Measurements from ENCODE around the gene TANGO6. TPM values are rescaled to one million over a fixed set of nuclear protein-coding genes. Genes with fewer than 3 reads are reported as not detected.
"Not testable (repeated sequence)": the region's sequence is repeated elsewhere in the genome, so short reads cannot be mapped to it uniquely, and the experiment has no call there.

The TANGO6 gene
- total and polyA plus RNA-seq, 2 of the 8 experiments (the other 6 are each of a cell fraction or from before 2014, with no cell fraction given), result 5.0 to 19.5 TPM

GRCh38 chr16:69124406-69124805 lies 281.1 kb downstream of the TANGO6 start:
- not testable (repeated sequence) for H3K4me2 ChIP-seq (ENCODE audit: insufficient read depth in 1 of 2, low read depth in 2 of 2, low read length in 2 of 2); H3K18ac ChIP-seq (ENCODE audit: extremely low read depth, low read length); H3K27me3 ChIP-seq (replicated peaks in 1 of 4; ENCODE audit: control insufficient read depth in 3 of 4, extremely low read depth in 1 of 4, insufficient read depth in 3 of 4, low read length in 3 of 4); H3K14ac ChIP-seq (ENCODE audit: insufficient read length); H3K4me3 ChIP-seq (ENCODE audit: extremely low read depth in 1 of 4, insufficient read depth in 2 of 4, low read depth in 3 of 4, low read length in 4 of 4); H4K91ac ChIP-seq (replicated peaks; ENCODE audit: insufficient read length, low read length); H3K56ac ChIP-seq (replicated peaks; ENCODE audit: insufficient read length, low read depth, low read length); H2AFZ ChIP-seq (ENCODE audit: low read length); H2BK12ac ChIP-seq (ENCODE audit: low read depth, low read length); H3K79me1 ChIP-seq (ENCODE audit: low read depth, low read length); H3K23me2 ChIP-seq (ENCODE audit: low read depth, low read length); H3K4ac ChIP-seq (replicated peaks; ENCODE audit: insufficient read length, low read depth, low read length); H3K9me3 ChIP-seq (ENCODE audit: insufficient read depth in 2 of 2, low read depth in 1 of 2, low read length in 1 of 2); H4K20me1 ChIP-seq (replicated peaks in 1 of 2; ENCODE audit: control insufficient read depth in 1 of 2, insufficient read depth in 2 of 2, low read length in 2 of 2); H2AK5ac ChIP-seq (ENCODE audit: low read depth, low read length); H2BK120ac ChIP-seq (replicated peaks; ENCODE audit: low read depth, low read length); H4K8ac ChIP-seq (ENCODE audit: extremely low read depth, insufficient read depth, low read length); FAIRE-seq; H3K9ac ChIP-seq (replicated peaks in 1 of 4; ENCODE audit: extremely low read depth in 1 of 4, low read depth in 3 of 4, low read length in 3 of 4); H3K4me1 ChIP-seq (replicated peaks in 1 of 4; ENCODE audit: control insufficient read depth in 3 of 4, insufficient read depth in 4 of 4, low read length in 3 of 4); H3K23ac ChIP-seq (ENCODE audit: insufficient read length); H4K5ac ChIP-seq (ENCODE audit: insufficient read length, low read depth, low read length); DNase-seq (ENCODE audit: low read depth in 1 of 2, low spot score in 2 of 2); H3K27ac ChIP-seq (ENCODE audit: low read depth, low read length); H2BK20ac ChIP-seq (ENCODE audit: low read length); H2BK5ac ChIP-seq (ENCODE audit: low read depth, low read length); H2BK15ac ChIP-seq (ENCODE audit: low read length)
- Histone ChIP-seq H3K79me2 (ENCODE audit: control insufficient read depth in 1 of 2, insufficient read depth in 2 of 2, low read length in 2 of 2) (peaks cover 0 to 37% of the 10 kb centered on the region in 2 experiments; a peak in 2 of 4 replicates), H3K36me3 (ENCODE audit: control insufficient read depth in 2 of 4, insufficient read depth in 4 of 4, low read length in 3 of 4) (peaks cover 0 to 23% (median 10%) of the 10 kb centered on the region in 4 experiments; a peak in 6 of 8 replicates)
- 93% methylated on average over 8 of the region's 8 CpGs; no CpG with 5 or more reads in 1 of the 2 experiments for WGBS, 2 experiments (ENCODE audit: extremely low coverage in 1 of 2, insufficient coverage in 1 of 2, insufficient read length in 1 of 2, insufficient replicate concordance in 2 of 2, low coverage in 1 of 2, low lambda C conversion rate in 2 of 2, missing lambda C conversion rate in 1 of 2)
- ChIA-PET POLR2A (ENCODE audit: partially characterized antibody) (interaction anchor here (0.7 to 3.4 kb wide), 9 partner anchors 8 to 277 kb away, joined by 3 to 14 read pairs (median 3); partner anchors contain the start of genes CHTF8 and UTP4), CTCF (ENCODE audit: partially characterized antibody) (interaction anchor here (0.6 to 12.3 kb wide), 49 partner anchors 9 to 1627 kb away, joined by 3 to 174 read pairs (median 4); partner anchors contain the start of genes CHTF8, NIP7 and UTP4)

- not testable (repeated sequence) for H2BK5ac ChIP-seq (ENCODE audit: low read depth, low read length); H3K9ac ChIP-seq (replicated peaks in 1 of 4; ENCODE audit: extremely low read depth in 1 of 4, low read depth in 3 of 4, low read length in 3 of 4); H3K4ac ChIP-seq (replicated peaks; ENCODE audit: insufficient read length, low read depth, low read length); H3K4me2 ChIP-seq (ENCODE audit: insufficient read depth in 1 of 2, low read depth in 2 of 2, low read length in 2 of 2); H3K9me3 ChIP-seq (ENCODE audit: insufficient read depth in 2 of 2, low read depth in 1 of 2, low read length in 1 of 2); H4K91ac ChIP-seq (replicated peaks; ENCODE audit: insufficient read length, low read length); H3K79me1 ChIP-seq (ENCODE audit: low read depth, low read length); H3K23me2 ChIP-seq (ENCODE audit: low read depth, low read length); H2BK12ac ChIP-seq (ENCODE audit: low read depth, low read length); H3K27me3 ChIP-seq (replicated peaks in 1 of 4; ENCODE audit: control insufficient read depth in 3 of 4, extremely low read depth in 1 of 4, insufficient read depth in 3 of 4, low read length in 3 of 4); DNase-seq (ENCODE audit: low read depth in 1 of 2, low spot score in 2 of 2); H3K4me1 ChIP-seq (replicated peaks in 1 of 4; ENCODE audit: control insufficient read depth in 3 of 4, insufficient read depth in 4 of 4, low read length in 3 of 4); H3K4me3 ChIP-seq (ENCODE audit: extremely low read depth in 1 of 4, insufficient read depth in 2 of 4, low read depth in 3 of 4, low read length in 4 of 4); H3K56ac ChIP-seq (replicated peaks; ENCODE audit: insufficient read length, low read depth, low read length); H4K20me1 ChIP-seq (replicated peaks in 1 of 2; ENCODE audit: control insufficient read depth in 1 of 2, insufficient read depth in 2 of 2, low read length in 2 of 2); H2BK15ac ChIP-seq (ENCODE audit: low read length); H3K14ac ChIP-seq (ENCODE audit: insufficient read length); H4K8ac ChIP-seq (ENCODE audit: extremely low read depth, insufficient read depth, low read length); FAIRE-seq; H3K27ac ChIP-seq (ENCODE audit: low read depth, low read length); H2AK5ac ChIP-seq (ENCODE audit: low read depth, low read length); H3K23ac ChIP-seq (ENCODE audit: insufficient read length); H2BK20ac ChIP-seq (ENCODE audit: low read length); H4K5ac ChIP-seq (ENCODE audit: insufficient read length, low read depth, low read length); H3K18ac ChIP-seq (ENCODE audit: extremely low read depth, low read length); H2BK120ac ChIP-seq (replicated peaks; ENCODE audit: low read depth, low read length); H2AFZ ChIP-seq (ENCODE audit: low read length)
- ChIA-PET CTCF (ENCODE audit: partially characterized antibody) (interaction anchor here (0.5 to 12.3 kb wide), 27 partner anchors 8 to 1584 kb away, joined by 3 to 174 read pairs (median 5); partner anchors contain the start of genes CHTF8, NIP7 and UTP4), POLR2A (ENCODE audit: partially characterized antibody) (interaction anchor here (0.9 to 3.4 kb wide), 5 partner anchors 9 to 36 kb away, joined by 3 to 14 read pairs (median 3); no protein-coding TSS in a partner anchor)
- peaks cover 0 to 43% of the 10 kb centered on the region in 2 experiments; a peak in 2 of 4 replicates for H3K79me2 ChIP-seq (ENCODE audit: control insufficient read depth in 1 of 2, insufficient read depth in 2 of 2, low read length in 2 of 2)
- H3K36me3 ChIP-seq (ENCODE audit: control insufficient read depth in 2 of 4, insufficient read depth in 4 of 4, low read length in 3 of 4), result peaks cover 0 to 18% (median 8%) of the 10 kb centered on the region in 4 experiments; a peak in 5 of 8 replicates
- 94% methylated on average over 14 of the region's 14 CpGs; no CpG with 5 or more reads in 1 of the 2 experiments for WGBS, 2 experiments (ENCODE audit: extremely low coverage in 1 of 2, insufficient coverage in 1 of 2, insufficient read length in 1 of 2, insufficient replicate concordance in 2 of 2, low coverage in 1 of 2, low lambda C conversion rate in 2 of 2, missing lambda C conversion rate in 1 of 2)
Measured at GRCh38 chr16:69124961-69125360, 281.6 kb downstream of the TANGO6 start.
